CD4-positive, alpha-beta T cell treated with Interleukin-21 for 1 hour (primary cell): ENCODE measurements around the gene SLC7A1.
A peak's percentile ranks its signal among the peaks of the same experiment; 100 is the strongest.

ENCODE experiments used
- DNase-seq: peaks from one replicate; pipeline ENCODE4 v3.0.0-alpha.2; 2020

Gene SLC7A1

DNA sequence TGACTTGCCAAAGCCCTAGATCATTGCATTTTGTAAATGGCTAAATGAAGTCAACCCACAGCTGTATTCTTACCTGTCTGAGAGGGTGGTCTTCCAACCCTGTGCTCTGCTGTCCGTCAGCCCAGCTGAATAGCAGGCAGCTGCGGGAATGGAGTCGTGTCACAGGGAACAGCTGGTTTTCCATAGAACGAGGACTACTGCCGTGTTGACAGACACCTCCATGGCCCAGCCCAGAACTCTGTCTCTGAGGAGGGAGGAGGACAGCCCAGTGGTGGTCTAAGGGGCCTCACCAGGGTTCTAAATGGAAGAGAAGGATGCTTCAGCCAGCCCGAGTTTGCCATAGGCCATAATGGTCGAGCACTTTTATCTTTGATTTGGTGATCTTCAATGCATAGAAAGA is 110.7 kb downstream of the SLC7A1 start:
- DNase-seq = no peak

DNA sequence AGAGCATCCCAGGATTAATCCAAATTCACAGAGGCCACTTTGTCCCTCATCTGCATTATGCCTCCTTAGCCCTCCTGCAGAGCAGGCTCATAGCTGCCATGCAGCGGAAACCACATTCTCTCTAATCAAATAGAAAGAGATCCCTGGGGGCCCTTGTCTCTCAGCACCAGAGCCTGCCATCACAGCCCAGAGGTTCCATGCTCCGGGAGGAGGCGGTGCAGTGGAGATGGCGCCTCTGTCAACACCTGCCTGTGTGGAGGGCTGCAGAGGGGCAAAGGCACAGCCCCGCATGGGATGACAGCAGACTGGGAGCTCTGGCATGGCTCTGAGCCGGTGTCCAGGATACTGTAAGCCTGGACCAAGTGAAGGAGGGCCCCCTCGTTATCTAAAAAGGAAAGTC is 111.3 kb downstream of the SLC7A1 start:
- DNase-seq = no peak

DNA sequence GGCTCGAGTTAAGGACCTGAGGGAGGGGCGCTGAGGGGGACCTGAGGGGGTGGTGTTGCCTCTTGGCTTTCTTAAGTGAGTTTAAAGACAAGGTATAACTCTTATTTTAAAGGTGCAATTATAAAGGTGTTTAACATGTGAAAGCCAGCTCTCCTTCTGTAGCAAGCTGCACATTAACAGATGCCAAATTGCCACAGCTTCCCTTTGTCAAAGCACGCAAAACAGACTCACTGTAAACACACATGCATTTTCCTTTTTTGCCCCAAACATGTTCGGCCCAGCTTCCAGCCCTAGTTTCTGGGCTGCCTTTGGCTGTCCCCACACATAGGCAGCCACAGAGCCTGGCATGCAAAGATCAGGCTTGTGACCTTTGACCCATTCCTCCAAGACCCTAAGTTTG is 111.9 kb downstream of the SLC7A1 start:
- no peak for DNase-seq

DNA sequence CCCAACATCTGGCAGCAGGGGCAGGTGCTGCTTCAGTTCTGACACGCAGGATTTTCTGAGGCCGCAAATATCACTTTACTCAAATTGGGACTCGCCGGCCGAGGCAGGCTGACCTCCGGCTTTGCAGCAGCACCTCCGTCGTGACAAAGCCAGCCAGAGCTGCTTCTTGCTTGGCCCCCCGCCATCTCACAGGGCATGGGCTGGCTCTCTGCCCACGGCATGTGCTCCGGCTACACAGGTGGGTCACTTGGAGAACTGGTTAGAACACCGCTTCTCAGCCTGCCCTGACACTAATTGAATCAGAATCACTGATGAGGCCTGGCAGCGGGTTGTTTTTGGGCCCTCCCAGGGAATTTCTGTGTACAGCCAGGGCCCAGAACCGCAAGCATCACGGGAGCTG is 112.3 kb downstream of the SLC7A1 start:
- DNase-seq = no peak

DNA sequence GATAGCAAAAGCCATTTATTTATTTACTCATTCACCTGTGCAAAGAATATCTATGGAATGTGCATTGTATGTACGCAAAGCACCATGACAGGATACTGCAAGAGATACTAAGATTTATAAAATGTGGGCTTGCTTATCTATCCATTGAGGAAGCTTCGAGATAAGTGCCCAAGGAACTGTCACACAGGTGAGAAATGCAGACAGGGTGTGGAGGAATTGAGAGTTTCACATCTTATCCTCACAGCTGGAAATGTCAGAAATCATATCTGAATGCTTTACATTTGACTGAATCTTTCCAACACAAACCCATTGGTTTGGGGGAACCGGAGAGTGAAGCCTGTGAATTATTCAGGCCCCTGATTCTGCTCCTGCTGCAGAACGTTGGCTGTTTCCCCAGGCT is 113.0 kb downstream of the SLC7A1 start:
- no peak for DNase-seq

DNA sequence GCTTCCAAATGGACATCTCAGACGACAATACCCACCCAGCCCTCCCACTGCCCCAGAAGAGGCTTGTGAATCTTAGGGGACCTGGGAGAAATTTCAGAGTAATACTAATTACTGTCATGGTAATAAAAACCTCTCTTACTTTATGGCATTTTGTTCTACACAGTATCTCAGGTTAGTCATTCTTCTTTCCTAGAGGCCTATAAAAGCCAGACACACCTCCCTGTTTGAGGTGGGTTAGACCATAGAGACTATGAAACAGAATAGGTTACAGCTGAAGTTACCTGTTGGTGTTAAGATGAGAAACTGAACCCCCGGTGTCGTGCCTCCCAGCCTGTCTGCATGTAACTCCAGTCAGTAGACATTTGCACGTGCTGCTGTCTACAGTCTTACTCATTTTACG is 113.9 kb downstream of the SLC7A1 start:
- no peak for DNase-seq

DNA sequence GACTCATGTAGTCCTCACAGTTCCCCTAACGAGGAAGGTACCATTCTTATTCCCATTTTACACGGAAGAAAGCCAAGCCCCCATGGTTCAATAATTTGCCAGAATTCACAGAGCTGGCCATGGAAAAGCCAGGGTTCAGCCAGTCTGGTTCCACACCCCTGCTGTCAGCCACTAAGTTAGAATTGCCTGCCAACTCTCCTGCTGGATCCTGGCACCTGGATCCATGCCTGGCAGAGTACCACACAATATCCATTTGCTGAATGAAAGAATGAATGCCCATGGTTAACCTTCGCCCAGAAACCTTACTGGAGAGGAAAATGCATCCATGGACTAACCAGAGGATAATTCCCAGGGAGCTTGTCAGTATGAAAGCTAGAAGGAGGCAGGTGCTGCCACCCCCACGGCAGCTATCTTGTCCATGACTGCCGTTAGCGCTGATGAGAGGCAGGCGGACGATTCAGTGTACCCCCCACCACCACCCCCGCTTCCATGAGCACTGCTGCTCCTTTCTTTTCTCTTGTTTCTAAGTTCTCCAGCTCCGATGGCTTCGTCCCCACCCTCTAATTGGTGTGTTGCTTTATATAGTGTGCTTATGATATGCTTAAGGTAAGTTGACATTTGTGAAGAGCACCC is 114.5 kb downstream of the SLC7A1 start:
- no peak for DNase-seq

DNA sequence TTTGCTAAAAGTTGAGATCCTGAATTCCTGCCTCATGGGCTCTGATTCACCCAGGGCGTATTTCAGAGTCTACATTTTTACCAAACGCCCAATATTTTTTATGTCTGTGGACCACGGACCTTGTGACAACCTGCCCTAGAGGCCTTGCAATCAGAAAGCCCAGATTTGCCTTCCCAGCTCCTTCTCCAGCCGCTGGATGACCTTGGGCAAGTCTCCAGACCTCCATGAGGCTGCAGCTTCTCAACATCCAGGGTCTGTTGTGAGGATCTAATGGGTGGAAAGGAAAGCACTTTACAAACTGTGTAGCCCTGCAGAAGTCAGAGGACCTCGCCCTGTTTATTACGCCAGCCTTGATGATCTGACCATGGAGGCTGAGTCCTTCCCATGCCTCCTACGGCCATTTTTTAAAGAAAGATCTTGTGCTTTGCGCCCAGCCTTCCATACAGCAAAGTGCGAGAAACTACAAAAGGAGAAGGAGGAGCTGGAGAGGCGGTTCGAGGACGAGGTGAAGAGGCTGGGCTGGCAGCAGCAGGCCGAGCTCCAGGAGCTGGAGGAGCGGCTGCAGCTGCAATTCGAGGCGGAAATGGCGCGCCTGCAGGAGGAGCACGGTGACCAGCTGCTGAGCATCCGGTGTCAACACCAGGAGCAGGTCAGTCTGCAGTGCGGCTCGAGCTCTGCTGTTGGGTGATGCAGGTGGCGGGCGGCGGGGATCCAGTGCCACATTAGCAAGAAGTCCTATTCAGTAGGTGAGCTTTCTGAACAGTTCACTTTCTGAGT is 115.6 kb downstream of the SLC7A1 start:
- no peak for DNase-seq

DNA sequence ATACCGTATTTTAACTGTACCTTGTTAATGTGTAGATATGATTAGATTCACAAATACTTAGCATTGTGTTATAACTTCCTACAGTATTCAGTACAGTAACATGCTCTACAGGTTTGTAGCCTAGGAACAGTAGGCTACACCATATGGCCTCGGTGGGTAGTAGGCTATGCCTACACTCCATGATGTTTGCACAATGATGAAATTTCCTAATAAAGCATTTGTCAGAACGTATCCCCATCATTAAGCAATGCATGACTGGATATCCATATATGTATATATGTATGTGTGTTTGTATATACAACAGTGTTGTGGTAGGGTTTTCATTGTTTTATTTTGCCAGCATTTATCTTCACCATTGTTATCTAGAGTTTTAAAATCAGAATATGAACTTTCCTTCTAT is 119.4 kb downstream of the SLC7A1 start:
- DNase-seq = no peak

DNA sequence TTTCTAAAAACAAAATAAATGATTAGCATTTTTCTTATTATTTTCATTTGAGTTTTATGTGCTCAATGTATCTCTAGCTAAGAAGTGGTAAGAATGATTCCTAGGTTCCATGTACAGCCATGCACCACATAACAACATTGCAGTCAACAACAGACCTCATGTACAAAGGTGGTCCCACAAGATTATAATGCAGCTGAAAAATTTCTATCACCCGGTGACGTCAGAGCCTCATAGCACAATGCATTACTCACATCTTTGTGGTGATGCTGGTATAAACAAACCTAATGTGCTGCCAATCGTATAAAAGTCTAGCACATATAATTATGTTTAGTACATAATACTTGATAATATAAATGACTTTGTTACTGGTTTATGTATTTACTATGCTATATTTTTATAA is 120.5 kb downstream of the SLC7A1 start:
- DNase-seq = no peak

DNA sequence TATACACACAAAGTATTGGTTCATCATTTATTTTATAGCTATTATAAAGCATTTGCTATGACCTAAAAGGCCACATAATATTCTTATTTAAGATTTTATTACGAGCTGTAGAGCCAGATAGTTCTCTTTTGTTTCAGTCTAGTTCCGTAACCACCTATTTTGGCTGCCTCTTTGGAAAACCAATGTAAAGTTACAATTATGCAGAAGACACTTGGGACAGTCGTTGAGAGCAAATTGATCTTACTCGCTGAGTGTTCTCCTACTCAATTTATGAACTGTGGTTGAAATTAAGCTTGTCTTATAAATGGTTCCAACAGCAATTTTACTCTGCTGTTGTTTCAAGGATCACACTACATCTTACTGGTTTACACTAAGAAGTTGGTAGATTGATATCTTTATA is 122.3 kb downstream of the SLC7A1 start:
- no peak for DNase-seq

DNA sequence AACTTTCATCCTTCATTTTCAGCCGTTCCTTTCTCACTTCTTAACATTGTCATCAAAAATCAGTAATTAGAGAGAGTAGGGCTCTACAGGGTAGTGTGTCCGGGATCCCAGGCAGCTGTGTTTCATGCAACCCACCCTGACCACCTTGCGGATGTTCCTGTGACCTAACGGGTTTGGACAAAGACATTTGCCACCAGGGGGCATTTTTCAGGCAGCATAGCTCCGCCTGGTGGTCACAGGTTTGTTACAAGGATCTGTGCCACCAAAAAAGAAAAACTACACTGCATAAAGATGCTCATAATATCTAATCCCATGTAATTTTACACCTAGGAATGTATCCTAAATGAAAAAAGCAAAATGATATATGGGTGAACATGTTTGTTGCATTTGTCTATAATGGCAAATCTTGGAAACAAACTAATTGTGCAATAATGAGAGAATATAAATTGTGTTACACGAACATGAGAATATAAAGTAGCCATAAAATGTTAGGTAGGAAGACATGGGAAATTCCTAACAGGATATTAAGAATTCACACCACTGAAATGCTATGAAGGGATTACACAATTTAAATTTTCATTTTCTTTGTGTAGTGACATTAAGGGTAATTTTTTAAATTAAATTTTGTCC is 123.0 kb downstream of the SLC7A1 start:
- peak; percentile 41 for DNase-seq

DNA sequence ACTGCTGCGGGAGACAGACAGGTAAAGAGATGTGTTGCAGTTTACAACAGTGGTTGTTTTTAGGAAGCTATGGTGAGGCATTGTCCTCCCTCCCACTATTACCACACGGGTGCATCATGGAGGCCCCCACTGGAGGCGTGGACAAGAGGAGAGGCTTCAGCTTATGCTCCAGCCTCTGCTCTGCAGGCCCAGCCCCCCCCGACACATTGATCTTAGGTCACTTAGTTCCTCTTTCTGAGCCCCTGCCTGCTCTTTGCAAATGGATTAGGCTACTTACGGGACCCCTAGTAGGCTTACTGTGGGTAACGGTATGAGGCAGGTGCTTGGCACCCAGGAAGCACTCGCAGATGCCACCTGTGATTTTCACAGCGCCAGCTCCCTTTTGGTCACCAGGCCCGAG is 123.9 kb downstream of the SLC7A1 start:
- no peak for DNase-seq

DNA sequence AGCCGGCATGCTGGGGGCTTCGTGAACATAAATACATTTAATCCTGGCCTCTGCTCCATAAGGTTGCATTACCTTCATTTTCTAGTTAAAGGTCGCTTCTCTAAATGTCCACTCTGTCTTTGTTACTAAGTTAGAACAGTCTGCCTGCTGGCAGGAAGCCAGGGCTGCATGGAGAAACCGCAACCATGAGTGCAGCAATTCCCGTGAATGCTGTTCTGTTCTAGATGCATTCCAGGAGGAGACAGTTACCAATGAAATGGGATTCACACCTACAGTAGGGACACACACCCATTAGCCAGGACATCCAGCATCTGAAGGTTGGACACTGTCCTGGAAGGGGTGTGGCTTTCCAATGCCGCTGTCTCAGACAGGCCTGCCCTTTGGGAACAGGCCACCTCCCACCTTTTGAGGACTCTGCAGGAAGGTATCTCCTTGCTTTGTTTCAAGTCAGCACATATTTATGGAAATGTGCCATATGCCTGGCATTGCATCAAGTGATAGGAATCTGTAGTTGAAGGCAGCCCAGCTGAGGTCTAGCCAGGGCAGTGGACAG is 129.7 kb downstream of the SLC7A1 start:
- no peak for DNase-seq

DNA sequence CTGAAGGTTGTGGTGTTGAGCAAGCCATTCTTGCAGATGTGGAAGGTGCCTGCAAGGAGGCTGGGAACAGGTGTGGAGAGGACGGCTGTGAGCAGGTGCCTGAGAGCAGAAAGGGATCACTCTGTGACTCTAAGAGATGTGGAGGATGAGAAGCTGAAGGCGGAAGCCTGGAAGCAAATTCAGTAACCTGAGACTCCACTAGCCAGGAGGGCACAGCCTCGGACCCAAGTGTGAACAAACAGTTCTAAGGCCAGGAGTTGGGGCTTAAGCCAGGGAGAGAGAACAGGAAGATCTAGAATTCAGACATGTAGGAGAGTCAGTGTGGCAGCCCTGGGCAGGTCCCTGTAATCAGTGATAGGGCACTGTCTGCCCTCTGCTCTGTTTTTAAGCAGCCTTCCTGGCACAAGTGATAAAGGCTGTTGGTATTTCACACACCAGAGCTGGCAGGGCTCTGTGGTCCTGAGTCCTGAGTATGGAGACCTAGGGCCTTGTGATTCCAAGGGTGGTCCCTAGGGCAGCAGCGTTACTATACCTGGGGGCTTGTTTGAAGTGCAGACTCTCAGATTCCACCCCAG is 131.3 kb downstream of the SLC7A1 start:
- DNase-seq = no peak

DNA sequence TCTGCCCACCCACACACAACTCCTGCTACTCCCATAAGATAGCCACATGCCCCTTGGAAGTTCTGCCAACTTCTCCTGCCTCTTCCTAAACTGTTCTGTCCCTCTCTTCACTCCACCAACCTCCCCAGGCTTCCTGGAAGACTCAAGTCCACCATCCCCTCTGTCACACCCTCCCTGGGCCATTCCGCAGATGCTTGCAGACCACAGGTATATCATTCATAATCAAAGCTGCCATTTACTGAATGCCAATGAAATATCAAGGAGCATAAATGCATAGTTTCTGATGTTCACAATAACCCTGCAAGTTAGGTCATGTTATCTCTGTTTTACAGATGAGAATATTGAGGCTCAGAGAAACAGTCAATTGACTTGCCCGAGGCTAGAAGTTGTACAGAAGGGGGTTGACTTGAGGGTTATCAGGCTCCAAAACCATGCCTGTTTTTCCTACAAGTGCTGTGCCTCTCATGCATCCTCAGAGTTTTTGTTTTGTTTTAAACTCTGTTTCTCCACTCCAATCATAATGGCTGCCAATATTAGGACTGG is 135.6 kb downstream of the SLC7A1 start:
- DNase-seq = no peak
